ENCODE measurements around the gene DCDC2.
"Not testable (repeated sequence)": the region's sequence is repeated elsewhere in the genome, so short reads cannot be mapped to it uniquely, and the experiment has no call there.

DNA sequence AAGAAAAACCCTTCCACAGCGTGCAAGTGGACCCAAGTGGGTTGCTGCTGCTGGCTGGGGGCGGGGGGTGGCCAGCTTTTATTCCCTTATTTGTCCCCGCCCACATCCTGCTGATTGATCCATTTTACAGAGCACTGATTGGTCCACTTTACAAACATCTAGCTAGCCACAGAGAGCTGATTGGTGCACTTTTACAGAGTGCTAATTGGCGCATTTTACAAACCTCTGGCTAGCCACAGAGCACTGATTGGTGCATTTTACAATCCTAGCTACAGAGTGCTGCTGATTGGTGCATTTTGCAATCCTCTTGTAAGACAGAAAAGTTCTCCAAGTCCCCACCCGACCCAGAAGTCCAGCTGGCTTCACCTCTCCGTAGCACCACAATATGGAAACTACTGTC is 99.6 kb downstream of the DCDC2 start:
- TF ChIP-seq EZH2 (IDR thresholded peaks at IDR 0.05; ENCODE audit: borderline replicate concordance, low read depth, low read length, severe bottlenecking), result not testable (repeated sequence)
- TF ChIP-seq, protein P1, sequence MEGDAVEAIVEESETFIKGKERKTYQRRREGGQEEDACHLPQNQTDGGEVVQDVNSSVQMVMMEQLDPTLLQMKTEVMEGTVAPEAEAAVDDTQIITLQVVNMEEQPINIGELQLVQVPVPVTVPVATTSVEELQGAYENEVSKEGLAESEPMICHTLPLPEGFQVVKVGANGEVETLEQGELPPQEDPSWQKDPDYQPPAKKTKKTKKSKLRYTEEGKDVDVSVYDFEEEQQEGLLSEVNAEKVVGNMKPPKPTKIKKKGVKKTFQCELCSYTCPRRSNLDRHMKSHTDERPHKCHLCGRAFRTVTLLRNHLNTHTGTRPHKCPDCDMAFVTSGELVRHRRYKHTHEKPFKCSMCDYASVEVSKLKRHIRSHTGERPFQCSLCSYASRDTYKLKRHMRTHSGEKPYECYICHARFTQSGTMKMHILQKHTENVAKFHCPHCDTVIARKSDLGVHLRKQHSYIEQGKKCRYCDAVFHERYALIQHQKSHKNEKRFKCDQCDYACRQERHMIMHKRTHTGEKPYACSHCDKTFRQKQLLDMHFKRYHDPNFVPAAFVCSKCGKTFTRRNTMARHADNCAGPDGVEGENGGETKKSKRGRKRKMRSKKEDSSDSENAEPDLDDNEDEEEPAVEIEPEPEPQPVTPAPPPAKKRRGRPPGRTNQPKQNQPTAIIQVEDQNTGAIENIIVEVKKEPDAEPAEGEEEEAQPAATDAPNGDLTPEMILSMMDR (IDR thresholded peaks at IDR 0.05; ENCODE audit: borderline replicate concordance, extremely low read depth, low read length, poor library complexity, severe bottlenecking), result not testable (repeated sequence)
